H1 (cell line): ENCODE results near the gene LDLRAD4. TPM values are rescaled to one million over a fixed set of nuclear protein-coding genes. Genes with fewer than 3 reads are reported as not detected.

ENCODE experiments used
- CTCF ChIA-PET: fragments of 300-600 bp; sonication (Branson Sonifier 250); formaldehyde crosslinking; loops from one replicate; lab custom pipeline; 2021; ENCODE audit not compliant: partially characterized antibody; lab: Charles Lee
- POLR2A ChIA-PET: fragments of 300-600 bp; sonication (Branson Sonifier 250); formaldehyde crosslinking; loops from one replicate; lab custom pipeline; 2021; ENCODE audit warnings: inconsistent platforms; ENCODE audit not compliant: partially characterized antibody; lab: Charles Lee
- DNase-seq, 2 experiments: peaks; one replicate each; pipeline versions ENCODE4 v3.0.0 to v3.0.0-alpha.2; 2010 to 2022; ENCODE audit warnings: low spot score in 2 of 2, low read depth in 1 of 2, mixed read lengths in 1 of 2
- FAIRE-seq: peaks from 2 replicates; lab custom pipeline; 2011; peaks lifted over from hg19 to GRCh38; lab: Jason Lieb, UNC
- H2AFZ ChIP-seq: 2 replicates; pipeline ENCODE4 v1.8.1; 2012; ENCODE audit warnings: low read length, inconsistent platforms
- H2AK5ac ChIP-seq: 2 replicates; pipeline ENCODE4 v1.6.1; 2013; ENCODE audit warnings: low read depth, low read length
- H2BK120ac ChIP-seq: replicated peaks from 2 replicates; pipeline ENCODE3; 2013; ENCODE audit warnings: low read depth, low read length, inconsistent platforms
- H2BK12ac ChIP-seq: 2 replicates; pipeline ENCODE4 v1.6.1; 2013; ENCODE audit warnings: low read depth, low read length
- H2BK15ac ChIP-seq: 2 replicates; pipeline ENCODE4 v1.6.1; 2013; ENCODE audit warnings: low read length
- H2BK20ac ChIP-seq: 2 replicates; pipeline ENCODE4 v1.6.1; 2013; ENCODE audit warnings: low read length
- H2BK5ac ChIP-seq: 2 replicates; pipeline ENCODE4 v1.6.1; 2013; ENCODE audit warnings: low read depth, low read length
- H3K14ac ChIP-seq: 2 replicates; pipeline ENCODE4 v1.6.1; 2013; ENCODE audit warnings: inconsistent platforms; ENCODE audit not compliant: insufficient read length
- H3K18ac ChIP-seq: 2 replicates; pipeline ENCODE4 v1.6.1; 2013; ENCODE audit warnings: low read length; ENCODE audit errors: extremely low read depth
- H3K23ac ChIP-seq: 2 replicates; pipeline ENCODE4 v1.6.1; 2013; ENCODE audit warnings: inconsistent platforms; ENCODE audit not compliant: insufficient read length
- H3K23me2 ChIP-seq: 2 replicates; pipeline ENCODE4 v1.6.1; 2013; ENCODE audit warnings: low read depth, low read length
- H3K27ac ChIP-seq: 2 replicates; pipeline ENCODE4 v1.6.1; 2011; ENCODE audit warnings: low read depth, low read length, inconsistent platforms
- H3K27me3 ChIP-seq, 4 experiments: replicated peaks in 1 of 4; 1 replicate in 1 of 4; 2 replicates in 3 of 4; pipeline versions ENCODE4 v1.6.1 to v1.8.1; 2011 to 2013; ENCODE audit warnings: low read length in 3 of 4, mild to moderate bottlenecking in 3 of 4, inconsistent platforms in 2 of 4, mixed read lengths in 2 of 4, moderate library complexity in 1 of 4; ENCODE audit not compliant: control insufficient read depth in 3 of 4, insufficient read depth in 3 of 4; ENCODE audit errors: extremely low read depth in 1 of 4
- H3K36me3 ChIP-seq, 4 experiments: 2 replicates each; pipeline versions ENCODE4 v1.6.1 to v1.8.1; 2011 to 2013; ENCODE audit warnings: mild to moderate bottlenecking in 4 of 4, low read length in 3 of 4, moderate library complexity in 2 of 4, control low read depth in 1 of 4, inconsistent platforms in 1 of 4; ENCODE audit not compliant: insufficient read depth in 4 of 4, control insufficient read depth in 2 of 4
- H3K4ac ChIP-seq: replicated peaks from 2 replicates; pipeline ENCODE3; 2013; ENCODE audit warnings: low read length, low read depth, mixed read lengths, inconsistent platforms; ENCODE audit not compliant: insufficient read length
- H3K4me1 ChIP-seq, 4 experiments: replicated peaks in 1 of 4; 1 replicate in 1 of 4; 2 replicates in 3 of 4; pipeline versions ENCODE4 v1.6.1 to v1.8.1; 2011 to 2013; ENCODE audit warnings: low read length in 3 of 4, inconsistent platforms in 2 of 4, mixed read lengths in 1 of 4; ENCODE audit not compliant: insufficient read depth in 4 of 4, control insufficient read depth in 3 of 4
- H3K4me2 ChIP-seq, 2 experiments: 2 replicates each; pipeline versions ENCODE4 v1.6.1 to v1.8.1; 2011 to 2013; ENCODE audit warnings: low read depth in 2 of 2, low read length in 2 of 2, control low read depth in 1 of 2, inconsistent platforms in 1 of 2, mild to moderate bottlenecking in 1 of 2; ENCODE audit not compliant: insufficient read depth in 1 of 2
- H3K4me3 ChIP-seq, 4 experiments: fragments of 200-600, 300-600 bp in 1 of 4; sonication (generic), shearing (Covaris generic), sonication (Bioruptor Twin) in 1 of 4; 2 replicates each; pipeline versions ENCODE4 v1.5.1 to v1.8.1; 2011 to 2016; ENCODE audit warnings: low read length in 4 of 4, low read depth in 3 of 4, control low read depth in 2 of 4, inconsistent platforms in 2 of 4, mild to moderate bottlenecking in 2 of 4, mixed read lengths in 1 of 4, moderate library complexity in 1 of 4; ENCODE audit not compliant: insufficient read depth in 2 of 4; ENCODE audit errors: extremely low read depth in 1 of 4
- H3K56ac ChIP-seq: replicated peaks from 2 replicates; pipeline ENCODE3; 2013; ENCODE audit warnings: low read depth, mild to moderate bottlenecking, mixed read lengths, low read length, inconsistent platforms; ENCODE audit not compliant: insufficient read length
- H3K79me1 ChIP-seq: 2 replicates; pipeline ENCODE4 v1.6.1; 2013; ENCODE audit warnings: low read depth, low read length, control low read depth
- H3K79me2 ChIP-seq, 2 experiments: 2 replicates each; pipeline versions ENCODE4 v1.6.1 to v1.8.1; 2012 to 2013; ENCODE audit warnings: low read length in 2 of 2, mild to moderate bottlenecking in 2 of 2, inconsistent platforms in 1 of 2; ENCODE audit not compliant: insufficient read depth in 2 of 2, control insufficient read depth in 1 of 2
- H3K9ac ChIP-seq, 4 experiments: replicated peaks in 1 of 4; 1 replicate in 1 of 4; 2 replicates in 3 of 4; pipeline versions ENCODE4 v1.6.1 to v1.8.1; 2011 to 2013; ENCODE audit warnings: low read depth in 3 of 4, low read length in 3 of 4, control low read depth in 2 of 4, mild to moderate bottlenecking in 2 of 4, moderate library complexity in 2 of 4, inconsistent platforms in 1 of 4; ENCODE audit errors: extremely low read depth in 1 of 4
- H3K9me3 ChIP-seq, 2 experiments: 2 replicates each; pipeline versions ENCODE4 v1.6.1 to v1.8.1; 2012 to 2013; ENCODE audit warnings: mild to moderate bottlenecking in 2 of 2, moderate library complexity in 2 of 2, control low read depth in 1 of 2, inconsistent platforms in 1 of 2, low read depth in 1 of 2, low read length in 1 of 2, mixed read lengths in 1 of 2; ENCODE audit not compliant: insufficient read depth in 2 of 2
- H4K20me1 ChIP-seq, 2 experiments: replicated peaks in 1 of 2; 2 replicates each; pipeline versions ENCODE3 to v1.8.1; 2011 to 2013; ENCODE audit warnings: inconsistent platforms in 2 of 2, low read length in 2 of 2, mild to moderate bottlenecking in 1 of 2; ENCODE audit not compliant: insufficient read depth in 2 of 2, control insufficient read depth in 1 of 2
- H4K5ac ChIP-seq: 2 replicates; pipeline ENCODE4 v1.6.1; 2013; ENCODE audit warnings: low read length, low read depth, mixed read lengths, inconsistent platforms; ENCODE audit not compliant: insufficient read length
- H4K8ac ChIP-seq: 2 replicates; pipeline ENCODE4 v1.8.0; 2013; ENCODE audit warnings: mild to moderate bottlenecking, moderate library complexity, low read length, inconsistent platforms; ENCODE audit not compliant: insufficient read depth; ENCODE audit errors: extremely low read depth
- H4K91ac ChIP-seq: replicated peaks from 2 replicates; pipeline ENCODE3; 2013; ENCODE audit warnings: low read length, mixed read lengths, inconsistent platforms; ENCODE audit not compliant: insufficient read length
- EP300 ChIP-seq, 2 experiments: IDR thresholded peaks; 1 replicate in 1 of 2; 2 replicates in 1 of 2; pipeline ENCODE4 v1.6.1; 2011 to 2012; ENCODE audit warnings: low read depth in 2 of 2, low read length in 2 of 2, mild to moderate bottlenecking in 2 of 2, borderline replicate concordance in 1 of 2, inconsistent platforms in 1 of 2, moderate library complexity in 1 of 2
- EZH2 ChIP-seq: fragments of 200-600 bp; sonication (generic); IDR thresholded peaks from 2 replicates; pipeline ENCODE4 v1.7.1; 2012; ENCODE audit warnings: low read depth, mild to moderate bottlenecking, moderate library complexity, low read length, inconsistent platforms; ENCODE audit not compliant: severe bottlenecking
- TEAD4 ChIP-seq: IDR thresholded peaks from 2 replicates; pipeline ENCODE4 v1.6.1; 2012; ENCODE audit warnings: low read depth, low read length, inconsistent platforms, mixed read lengths
- YY1 ChIP-seq: IDR thresholded peaks from 2 replicates; pipeline ENCODE4 v1.6.1; 2011; ENCODE audit warnings: low read depth, mild to moderate bottlenecking, low read length
- WGBS, 2 experiments: shearing (Covaris generic) in 1 of 2; methylation state at CpG; one replicate each; pipeline versions ENCODE4 v1.1.6 to v1.1.7; 2013 to 2015; ENCODE audit warnings: low lambda C conversion rate in 2 of 2, mixed read lengths in 2 of 2, inconsistent platforms in 1 of 2, low coverage in 1 of 2, missing lambda C conversion rate in 1 of 2; ENCODE audit not compliant: insufficient replicate concordance in 2 of 2, insufficient coverage in 1 of 2, insufficient read length in 1 of 2; ENCODE audit errors: extremely low coverage in 1 of 2, missing lambda C conversion rate in 1 of 2; 5-methylcytosine and 5-hydroxymethylcytosine counted together
- polyA plus RNA-seq, 7 experiments: library from polyadenylated mRNA; depleted of rRNA in 3 of 7; stranded (reverse) in 5 of 7; unstranded in 2 of 7; fragments of >200 nt in 5 of 7; fragments of 200-250 nt in 2 of 7; gene quantifications; 1 replicate in 5 of 7; 2 replicates in 1 of 7; 4 replicates in 1 of 7; pipeline versions ENCODE4 v1.2.1 to v1.2.3, GENCODE V29; 2011 to 2013; ENCODE audit warnings: missing spikeins in 2 of 7, mixed read lengths in 2 of 7
- total RNA-seq: library from RNA; stranded (reverse); fragmentation: NEBNext Ultra II Directional; extraction: Animal tissue kit (Norgen Biotek cat#: 25700); gene quantifications from 2 replicates; pipeline ENCODE4 v1.2.1, GENCODE V29; 2021

LDLRAD4 gene
- total and polyA plus RNA-seq, 2 of the 8 experiments (the other 6 are each of a cell fraction or from before 2014, with no cell fraction given): 0.77 to 1.4 TPM

- DNase-seq: no peak
- 75% methylated on average over 7 of the region's 7 CpGs; no CpG with 5 or more reads in 1 of the 2 experiments for WGBS, 2 experiments
These were observed 26.8 kb upstream of the LDLRAD4 start for GRCh38 chr18:13191779-13192178.

More at GRCh38 chr18:13191779-13192178, 26.8 kb upstream of the LDLRAD4 start:
- no peak overlapping the region for H2BK12ac ChIP-seq
- no peak overlapping the region for H4K8ac ChIP-seq
- no peaks in the 10 kb centered on the region for H3K36me3 ChIP-seq
- H3K4ac ChIP-seq: no peak overlapping the region
- H3K9me3 ChIP-seq: no peaks in the 10 kb centered on the region
- no peak overlapping the region for H2BK20ac ChIP-seq
- no peak overlapping the region for H2BK120ac ChIP-seq
- H2BK5ac ChIP-seq: no peak overlapping the region
- H4K91ac ChIP-seq: no peak overlapping the region
- no peak for FAIRE-seq
- ChIA-PET POLR2A (no interaction called here), CTCF (no interaction called here)
- no peak overlapping the region for H3K14ac ChIP-seq
- no peak overlapping the region; the same call in 1 of the 2 replicates for H2AFZ ChIP-seq
- no peaks in the 10 kb centered on the region for H3K79me1 ChIP-seq
- TF ChIP-seq EZH2 (no peak), YY1 (no peak), TEAD4 (peak; percentile 77), EP300 (IDR thresholded peaks at IDR 0.05; ENCODE audit: borderline replicate concordance in 1 of 2, low read depth in 2 of 2, low read length in 2 of 2) (no peak)
- H3K18ac ChIP-seq: no peak overlapping the region
- no peaks in the 10 kb centered on the region; the same call in 1 of the 2 replicates for H3K23me2 ChIP-seq
- no peaks in the 10 kb centered on the region for H4K20me1 ChIP-seq
- no peak overlapping the region for H3K56ac ChIP-seq
- no peaks in the 10 kb centered on the region for H3K79me2 ChIP-seq
- no peak overlapping the region for H4K5ac ChIP-seq
- no peak overlapping the region for H3K4me3 ChIP-seq
- H3K9ac ChIP-seq: no peak overlapping the region
- H3K27me3 ChIP-seq: no peaks in the 10 kb centered on the region
- H3K27ac ChIP-seq: no peak overlapping the region
- H3K23ac ChIP-seq: no peak overlapping the region
- no peak overlapping the region for H2AK5ac ChIP-seq
- peaks cover 0 to 3% (median 2%) of the 10 kb centered on the region in 4 experiments; a peak in 2 of 7 replicates for H3K4me1 ChIP-seq
- H2BK15ac ChIP-seq: no peak overlapping the region
- no peak overlapping the region for H3K4me2 ChIP-seq
